ENCODE data around the gene RYR3. TPM values are rescaled to one million over a fixed set of nuclear protein-coding genes. Genes with fewer than 3 reads are reported as not detected.

Gene RYR3
- total and polyA plus RNA-seq, 4 donors, result 0.88 to 23.1 (median 13.8) TPM

GRCh38 chr15:33313491-33313890 lies 2.7 kb downstream of the RYR3 start:
- Histone ChIP-seq H3K27ac (ENCODE audit: low read depth in 1 of 2, low read length in 2 of 2) (no peak overlapping the region), H3K27me3 (ENCODE audit: control insufficient read depth in 1 of 2, insufficient read depth in 2 of 2, low read length in 1 of 2) (no peaks in the 10 kb centered on the region), H3K4me3 (ENCODE audit: low read length in 2 of 2) (no peak overlapping the region), H3K9me3 (ENCODE audit: control insufficient read depth, low read length) (no peaks in the 10 kb centered on the region), H3K36me3 (ENCODE audit: control insufficient read depth in 1 of 2, insufficient read depth in 2 of 2, low read length in 1 of 2) (no peaks in the 10 kb centered on the region), H3K4me1 (ENCODE audit: control insufficient read depth in 1 of 2, insufficient read depth in 2 of 2, low read length in 2 of 2) (no peaks in the 10 kb centered on the region)
- 47 to 51% methylated on average over 1 of the region's 1 CpG for WGBS, 2 donors
- no peak for DNase-seq
- intact Hi-C loops (cut with DNase I), result loop anchor here in 1 of 2 donors (5.0 kb wide), 2 partner anchors 294 to 389 kb away; no protein-coding TSS in a partner anchor
- no peak for ATAC-seq (ENCODE audit: low FRiP score)

- no peak for DNase-seq
- Histone ChIP-seq H3K27ac (ENCODE audit: low read depth in 1 of 2, low read length in 2 of 2) (no peak overlapping the region), H3K4me3 (ENCODE audit: low read length in 2 of 2) (no peak overlapping the region), H3K9me3 (ENCODE audit: control insufficient read depth, low read length) (no peaks in the 10 kb centered on the region), H3K36me3 (ENCODE audit: control insufficient read depth in 1 of 2, insufficient read depth in 2 of 2, low read length in 1 of 2) (no peaks in the 10 kb centered on the region), H3K27me3 (ENCODE audit: control insufficient read depth in 1 of 2, insufficient read depth in 2 of 2, low read length in 1 of 2) (no peaks in the 10 kb centered on the region), H3K4me1 (ENCODE audit: control insufficient read depth in 1 of 2, insufficient read depth in 2 of 2, low read length in 2 of 2) (no peaks in the 10 kb centered on the region)
- ATAC-seq (ENCODE audit: low FRiP score), result no peak
- WGBS, 2 donors, result 90 to 94% methylated on average over 5 of the region's 5 CpGs
- intact Hi-C loops (cut with DNase I), result loop anchor here in 1 of 2 donors (5.0 kb wide), 2 partner anchors 293 to 388 kb away; no protein-coding TSS in a partner anchor
These were observed 3.3 kb downstream of the RYR3 start for GRCh38 chr15:33314069-33314468.

DNA sequence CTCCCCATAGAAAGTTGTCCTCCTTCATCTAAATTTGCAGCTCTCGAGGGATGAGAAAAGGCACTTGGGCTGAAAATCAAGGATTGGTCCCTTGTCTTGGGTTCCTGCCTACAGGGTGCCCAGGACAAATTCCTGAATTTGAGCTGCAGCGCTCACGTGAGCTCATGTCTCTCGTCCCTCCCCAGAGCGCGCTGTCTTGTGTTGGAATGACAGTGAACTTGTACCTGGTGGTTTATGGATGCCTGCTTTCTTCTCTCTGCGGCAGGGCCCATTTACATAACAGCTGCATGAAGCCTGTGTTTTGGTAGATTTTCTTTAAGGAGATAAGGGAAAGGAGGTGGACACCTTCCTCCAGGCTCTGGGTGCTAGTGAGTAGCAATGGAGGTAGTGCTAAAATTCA lies 4.3 kb downstream of the RYR3 start:
- H3K27ac ChIP-seq (ENCODE audit: low read depth in 1 of 2, low read length in 2 of 2), result no peak overlapping the region
- H3K9me3 ChIP-seq (ENCODE audit: control insufficient read depth, low read length), result no peaks in the 10 kb centered on the region
- H3K36me3 ChIP-seq (ENCODE audit: control insufficient read depth in 1 of 2, insufficient read depth in 2 of 2, low read length in 1 of 2), result no peaks in the 10 kb centered on the region
- H3K4me3 ChIP-seq (ENCODE audit: low read length in 2 of 2), result no peak overlapping the region
- no peaks in the 10 kb centered on the region for H3K27me3 ChIP-seq (ENCODE audit: control insufficient read depth in 1 of 2, insufficient read depth in 2 of 2, low read length in 1 of 2)
- DNase-seq, result no peak
- no peak for ATAC-seq (ENCODE audit: low FRiP score)
- 94 to 97% methylated on average over 7 of the region's 7 CpGs for WGBS, 2 donors
- intact Hi-C loops (cut with DNase I), result no loop called here
- H3K4me1 ChIP-seq (ENCODE audit: control insufficient read depth in 1 of 2, insufficient read depth in 2 of 2, low read length in 2 of 2), result no peaks in the 10 kb centered on the region

DNA sequence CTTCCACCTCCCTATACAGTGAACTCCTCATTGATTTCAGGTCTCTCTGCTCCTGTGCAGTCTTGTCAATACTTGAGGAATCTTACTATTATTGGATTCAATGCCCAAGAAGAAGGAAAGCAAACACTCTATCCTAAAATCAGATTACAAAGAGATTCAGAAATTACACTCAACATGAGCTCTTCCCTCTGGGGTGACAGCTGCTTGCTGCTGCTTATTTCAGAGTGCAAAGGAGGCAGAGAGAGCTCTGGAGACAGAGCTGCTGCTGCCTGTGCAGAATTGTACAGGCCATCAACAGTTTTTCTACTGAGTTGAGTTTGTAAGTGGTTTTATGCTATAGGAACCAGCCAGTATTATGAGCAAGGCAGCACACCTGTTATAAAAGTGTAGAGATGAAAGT lies 7.1 kb downstream of the RYR3 start:
- H3K27ac ChIP-seq (ENCODE audit: low read depth in 1 of 2, low read length in 2 of 2), result no peak overlapping the region
- no peak overlapping the region for H3K4me3 ChIP-seq (ENCODE audit: low read length in 2 of 2)
- no peaks in the 10 kb centered on the region for H3K4me1 ChIP-seq (ENCODE audit: control insufficient read depth in 1 of 2, insufficient read depth in 2 of 2, low read length in 2 of 2)
- intact Hi-C loops (cut with DNase I), result no loop called here
- no peaks in the 10 kb centered on the region for H3K9me3 ChIP-seq (ENCODE audit: control insufficient read depth, low read length)
- ATAC-seq (ENCODE audit: low FRiP score) (no peak), DNase-seq (no peak)
- H3K27me3 ChIP-seq (ENCODE audit: control insufficient read depth in 1 of 2, insufficient read depth in 2 of 2, low read length in 1 of 2), result no peaks in the 10 kb centered on the region
- no peaks in the 10 kb centered on the region for H3K36me3 ChIP-seq (ENCODE audit: control insufficient read depth in 1 of 2, insufficient read depth in 2 of 2, low read length in 1 of 2)

- ATAC-seq (ENCODE audit: low FRiP score), result no peak
- no peaks in the 10 kb centered on the region for H3K4me1 ChIP-seq (ENCODE audit: control insufficient read depth in 1 of 2, insufficient read depth in 2 of 2, low read length in 2 of 2)
- no peaks in the 10 kb centered on the region for H3K36me3 ChIP-seq (ENCODE audit: control insufficient read depth in 1 of 2, insufficient read depth in 2 of 2, low read length in 1 of 2)
- no peaks in the 10 kb centered on the region for H3K9me3 ChIP-seq (ENCODE audit: control insufficient read depth, low read length)
- DNase-seq, result no peak
- WGBS, 2 donors, result 94 to 95% methylated on average over 1 of the region's 1 CpG
- no peak overlapping the region for H3K4me3 ChIP-seq (ENCODE audit: low read length in 2 of 2)
- intact Hi-C loops (cut with DNase I), result no loop called here
- H3K27ac ChIP-seq (ENCODE audit: low read depth in 1 of 2, low read length in 2 of 2), result no peak overlapping the region
- H3K27me3 ChIP-seq (ENCODE audit: control insufficient read depth in 1 of 2, insufficient read depth in 2 of 2, low read length in 1 of 2), result no peaks in the 10 kb centered on the region
These were observed 9.2 kb downstream of the RYR3 start for GRCh38 chr15:33320017-33320416.

DNA sequence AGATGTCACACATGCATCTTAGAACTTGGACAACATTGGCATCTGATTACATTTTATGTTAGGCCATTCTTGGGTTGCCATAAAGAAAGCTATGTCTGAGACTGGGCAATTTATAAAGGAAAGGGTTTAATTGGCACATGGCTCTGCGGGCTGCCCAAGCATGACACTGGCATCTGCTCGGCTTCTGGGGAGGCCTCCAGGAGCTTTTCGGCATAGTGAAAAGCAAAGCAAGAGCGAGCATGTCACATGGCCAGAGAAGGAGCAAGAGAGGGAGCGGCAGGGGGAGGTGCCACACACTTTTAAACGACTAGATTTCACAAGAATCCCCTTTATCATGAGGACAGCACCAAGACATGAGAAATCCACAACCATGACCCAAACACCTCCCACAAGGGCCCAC lies 11.3 kb downstream of the RYR3 start:
- DNase-seq (no peak), ATAC-seq (ENCODE audit: low FRiP score) (no peak)
- WGBS, 2 donors, result 77 to 85% methylated on average over 6 of the region's 6 CpGs
- intact Hi-C loops (cut with DNase I), result no loop called here
- no peaks in the 10 kb centered on the region for H3K4me1 ChIP-seq (ENCODE audit: control insufficient read depth in 1 of 2, insufficient read depth in 2 of 2, low read length in 2 of 2)
- no peaks in the 10 kb centered on the region for H3K9me3 ChIP-seq (ENCODE audit: control insufficient read depth, low read length)
- no peaks in the 10 kb centered on the region for H3K27me3 ChIP-seq (ENCODE audit: control insufficient read depth in 1 of 2, insufficient read depth in 2 of 2, low read length in 1 of 2)
- H3K27ac ChIP-seq (ENCODE audit: low read depth in 1 of 2, low read length in 2 of 2), result no peak overlapping the region
- H3K36me3 ChIP-seq (ENCODE audit: control insufficient read depth in 1 of 2, insufficient read depth in 2 of 2, low read length in 1 of 2), result no peaks in the 10 kb centered on the region
- H3K4me3 ChIP-seq (ENCODE audit: low read length in 2 of 2), result no peak overlapping the region

DNA sequence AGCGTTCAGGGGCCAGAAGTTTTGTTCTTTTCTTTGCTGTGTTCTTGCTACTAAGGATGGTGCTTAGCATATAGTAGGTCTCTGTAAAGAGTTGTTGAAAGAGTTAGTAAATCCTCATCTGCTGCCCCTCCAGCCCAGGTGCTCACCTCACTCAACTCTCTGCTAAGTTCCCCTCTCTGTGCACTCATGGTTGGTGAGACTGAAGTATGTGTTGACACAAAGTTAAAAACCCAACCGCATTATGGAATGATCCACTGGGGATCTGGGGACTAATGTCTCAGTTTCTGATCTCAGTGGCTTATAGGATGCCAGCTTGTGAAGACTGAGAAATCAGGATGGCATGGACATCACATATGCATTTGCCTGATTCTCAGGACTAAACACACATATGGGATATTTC lies 13.8 kb downstream of the RYR3 start:
- DNase-seq, result no peak
- H3K27me3 ChIP-seq (ENCODE audit: control insufficient read depth in 1 of 2, insufficient read depth in 2 of 2, low read length in 1 of 2), result no peaks in the 10 kb centered on the region
- H3K4me3 ChIP-seq (ENCODE audit: low read length in 2 of 2), result no peak overlapping the region
- no peak for ATAC-seq (ENCODE audit: low FRiP score)
- H3K36me3 ChIP-seq (ENCODE audit: control insufficient read depth in 1 of 2, insufficient read depth in 2 of 2, low read length in 1 of 2), result no peaks in the 10 kb centered on the region
- H3K9me3 ChIP-seq (ENCODE audit: control insufficient read depth, low read length), result no peaks in the 10 kb centered on the region
- WGBS, 2 donors, result 91 to 94% methylated on average over 2 of the region's 2 CpGs
- no peak overlapping the region for H3K27ac ChIP-seq (ENCODE audit: low read depth in 1 of 2, low read length in 2 of 2)
- H3K4me1 ChIP-seq (ENCODE audit: control insufficient read depth in 1 of 2, insufficient read depth in 2 of 2, low read length in 2 of 2), result no peaks in the 10 kb centered on the region
- intact Hi-C loops (cut with DNase I), result no loop called here

- ATAC-seq (ENCODE audit: low FRiP score) (no peak), DNase-seq (no peak)
- WGBS, 2 donors, result 97 to 98% methylated on average over 2 of the region's 2 CpGs
- no peaks in the 10 kb centered on the region for H3K4me1 ChIP-seq (ENCODE audit: control insufficient read depth in 1 of 2, insufficient read depth in 2 of 2, low read length in 2 of 2)
- no peak overlapping the region for H3K27ac ChIP-seq (ENCODE audit: low read depth in 1 of 2, low read length in 2 of 2)
- H3K36me3 ChIP-seq (ENCODE audit: control insufficient read depth in 1 of 2, insufficient read depth in 2 of 2, low read length in 1 of 2), result no peaks in the 10 kb centered on the region
- no peaks in the 10 kb centered on the region for H3K9me3 ChIP-seq (ENCODE audit: control insufficient read depth, low read length)
- intact Hi-C loops (cut with DNase I), result no loop called here
- no peaks in the 10 kb centered on the region for H3K27me3 ChIP-seq (ENCODE audit: control insufficient read depth in 1 of 2, insufficient read depth in 2 of 2, low read length in 1 of 2)
- no peak overlapping the region for H3K4me3 ChIP-seq (ENCODE audit: low read length in 2 of 2)
These were observed 16.1 kb downstream of the RYR3 start for GRCh38 chr15:33326908-33327307.

GRCh38 chr15:33328106-33328505 lies 17.3 kb downstream of the RYR3 start:
- no peak overlapping the region for H3K27ac ChIP-seq (ENCODE audit: low read depth in 1 of 2, low read length in 2 of 2)
- H3K27me3 ChIP-seq (ENCODE audit: control insufficient read depth in 1 of 2, insufficient read depth in 2 of 2, low read length in 1 of 2), result no peaks in the 10 kb centered on the region
- H3K36me3 ChIP-seq (ENCODE audit: control insufficient read depth in 1 of 2, insufficient read depth in 2 of 2, low read length in 1 of 2), result no peaks in the 10 kb centered on the region
- H3K4me1 ChIP-seq (ENCODE audit: control insufficient read depth in 1 of 2, insufficient read depth in 2 of 2, low read length in 2 of 2), result no peaks in the 10 kb centered on the region
- intact Hi-C loops (cut with DNase I), result no loop called here
- no peaks in the 10 kb centered on the region for H3K9me3 ChIP-seq (ENCODE audit: control insufficient read depth, low read length)
- H3K4me3 ChIP-seq (ENCODE audit: low read length in 2 of 2), result no peak overlapping the region
- DNase-seq (no peak), ATAC-seq (ENCODE audit: low FRiP score) (no peak)
- 79 to 80% methylated on average over 3 of the region's 3 CpGs for WGBS, 2 donors

Data from aorta (tissue), 5 donors.